ENCODE results near the gene RTL10.
A peak's percentile ranks its signal among the peaks of the same experiment; 100 is the strongest.

GRCh38 chr22:19874307-19875060, 19.8 kb upstream of the RTL10 start:
- TF ChIP-seq CTCF (optimal IDR thresholded peaks at IDR 0.05 in 1 of 3, IDR thresholded peaks at IDR 0.05 in 1 of 3, conservative IDR thresholded peaks at IDR 0.05 in 1 of 3; ENCODE audit: extremely low read depth in 1 of 3, insufficient read depth in 2 of 3, low read length in 3 of 3), result peak in 1 of 3 experiments; percentile 11
- TF ChIP-seq EZH2 (IDR thresholded peaks at IDR 0.05; ENCODE audit: low read length), result no peak
